ENCODE measurements around the gene NT5C2.

The NT5C2 gene

GRCh38 chr10:103078676-103079075 is 114.4 kb downstream of the NT5C2 start:
- no peak for TF ChIP-seq CTCF (IDR thresholded peaks at IDR 0.05; ENCODE audit: low read length)
- TF ChIP-seq EZH2 (optimal IDR thresholded peaks at IDR 0.05; ENCODE audit: low read depth, low read length): no peak
- no peak for TF ChIP-seq EZH2phosphoT487 (IDR thresholded peaks at IDR 0.05; ENCODE audit: low read length)

GRCh38 chr10:103078309-103078615 is 114.8 kb downstream of the NT5C2 start:
- Histone ChIP-seq H3K79me2 (ENCODE audit: low read length) (no peaks in the 10 kb centered on the region), H2AFZ (ENCODE audit: low read length) (no peak overlapping the region), H3K27ac (ENCODE audit: low read length) (no peak overlapping the region), H3K27me3 (replicated peaks; ENCODE audit: insufficient read depth, low read length) (no peaks in the 10 kb centered on the region), H3K36me3 (replicated peaks; ENCODE audit: insufficient read depth, low read length) (no peaks in the 10 kb centered on the region), H4K20me1 (ENCODE audit: insufficient read depth, low read length) (no peaks in the 10 kb centered on the region), H3K4me2 (ENCODE audit: low read depth, low read length) (no peak overlapping the region), H3K4me3 (ENCODE audit: low read length) (no peak overlapping the region), H3K9ac (ENCODE audit: low read length) (no peak overlapping the region), H3K9me2 (replicated peaks; ENCODE audit: insufficient read depth, low read length) (no peaks in the 10 kb centered on the region), H3K4me1 (ENCODE audit: low read length) (no peaks in the 10 kb centered on the region), H3K9me3 (replicated peaks; ENCODE audit: insufficient read depth, low read length) (no peaks in the 10 kb centered on the region), H3F3A (ENCODE audit: insufficient read depth, low read length) (no peaks in the 10 kb centered on the region)
- TF ChIP-seq EZH2phosphoT487 (IDR thresholded peaks at IDR 0.05; ENCODE audit: low read length) (no peak), EZH2 (optimal IDR thresholded peaks at IDR 0.05; ENCODE audit: low read depth, low read length) (no peak), CTCF (IDR thresholded peaks at IDR 0.05; ENCODE audit: low read length) (no peak)
- DNase-seq: no peak

More at GRCh38 chr10:103078676-103079075, 114.4 kb downstream of the NT5C2 start:
- DNase-seq: no peak
- H3K9me2 ChIP-seq (replicated peaks; ENCODE audit: insufficient read depth, low read length): no peaks in the 10 kb centered on the region
- no peak overlapping the region for H3K9ac ChIP-seq (ENCODE audit: low read length)
- no peaks in the 10 kb centered on the region for H3K4me1 ChIP-seq (ENCODE audit: low read length)
- no peaks in the 10 kb centered on the region for H4K20me1 ChIP-seq (ENCODE audit: insufficient read depth, low read length)
- H3K4me3 ChIP-seq (ENCODE audit: low read length): no peak overlapping the region
- H3K9me3 ChIP-seq (replicated peaks; ENCODE audit: insufficient read depth, low read length): no peaks in the 10 kb centered on the region
- H2AFZ ChIP-seq (ENCODE audit: low read length): no peak overlapping the region
- H3K79me2 ChIP-seq (ENCODE audit: low read length): no peaks in the 10 kb centered on the region
- no peaks in the 10 kb centered on the region for H3K27me3 ChIP-seq (replicated peaks; ENCODE audit: insufficient read depth, low read length)
- H3K4me2 ChIP-seq (ENCODE audit: low read depth, low read length): no peak overlapping the region
- H3F3A ChIP-seq (ENCODE audit: insufficient read depth, low read length): no peaks in the 10 kb centered on the region
- H3K27ac ChIP-seq (ENCODE audit: low read length): no peak overlapping the region
- no peaks in the 10 kb centered on the region for H3K36me3 ChIP-seq (replicated peaks; ENCODE audit: insufficient read depth, low read length)

- Histone ChIP-seq H3K27me3 (replicated peaks; ENCODE audit: insufficient read depth, low read length) (no peaks in the 10 kb centered on the region), H3K9me3 (replicated peaks; ENCODE audit: insufficient read depth, low read length) (no peaks in the 10 kb centered on the region), H3F3A (ENCODE audit: insufficient read depth, low read length) (no peaks in the 10 kb centered on the region), H3K4me3 (ENCODE audit: low read length) (no peak overlapping the region), H4K20me1 (ENCODE audit: insufficient read depth, low read length) (no peaks in the 10 kb centered on the region), H2AFZ (ENCODE audit: low read length) (no peak overlapping the region), H3K9ac (ENCODE audit: low read length) (no peak overlapping the region), H3K36me3 (replicated peaks; ENCODE audit: insufficient read depth, low read length) (no peaks in the 10 kb centered on the region), H3K4me2 (ENCODE audit: low read depth, low read length) (no peak overlapping the region), H3K9me2 (replicated peaks; ENCODE audit: insufficient read depth, low read length) (no peaks in the 10 kb centered on the region), H3K79me2 (ENCODE audit: low read length) (no peaks in the 10 kb centered on the region), H3K27ac (ENCODE audit: low read length) (no peak overlapping the region), H3K4me1 (ENCODE audit: low read length) (no peaks in the 10 kb centered on the region)
- TF ChIP-seq EZH2phosphoT487 (IDR thresholded peaks at IDR 0.05; ENCODE audit: low read length) (no peak), CTCF (IDR thresholded peaks at IDR 0.05; ENCODE audit: low read length) (no peak), EZH2 (optimal IDR thresholded peaks at IDR 0.05; ENCODE audit: low read depth, low read length) (no peak)
- no peak for DNase-seq
Measured at GRCh38 chr10:103077491-103078308, 115.4 kb downstream of the NT5C2 start.
